ENCODE results near the gene ITPRID1. TPM values are rescaled to one million over a fixed set of nuclear protein-coding genes. Genes with fewer than 3 reads are reported as not detected.

Gene ITPRID1
- total and polyA plus RNA-seq, 2 of the 8 experiments (the other 6 are each of a cell fraction or from before 2014, with no cell fraction given): 0.09 to 0.47 TPM

DNA sequence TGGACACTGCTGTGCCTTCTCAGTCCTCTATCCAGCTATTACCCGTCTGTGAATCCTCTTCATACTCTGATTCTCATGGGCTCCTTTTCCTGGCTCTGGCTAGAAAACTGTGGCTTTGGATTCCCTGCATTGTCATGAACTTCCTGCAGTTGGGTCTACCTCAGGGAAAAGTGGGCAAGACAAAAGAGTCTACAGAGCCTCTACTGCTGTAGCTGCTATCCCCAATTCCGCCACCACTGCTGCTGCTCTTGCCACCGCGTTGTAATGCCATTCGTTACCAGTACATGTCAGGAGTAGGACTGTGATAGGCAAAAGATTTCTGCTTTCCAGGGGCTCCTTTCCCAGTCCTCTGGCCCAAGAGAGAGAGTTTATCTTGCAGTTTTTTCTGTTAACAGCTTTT lies 149.2 kb downstream of the ITPRID1 start:
- Histone ChIP-seq H3K56ac (replicated peaks; ENCODE audit: insufficient read length, low read depth, low read length) (no peak overlapping the region), H3K9me3 (ENCODE audit: insufficient read depth in 2 of 2, low read depth in 1 of 2, low read length in 1 of 2) (no peaks in the 10 kb centered on the region), H3K14ac (ENCODE audit: insufficient read length) (no peak overlapping the region), H2BK12ac (ENCODE audit: low read depth, low read length) (no peak overlapping the region), H2BK5ac (ENCODE audit: low read depth, low read length) (no peak overlapping the region), H3K27ac (ENCODE audit: low read depth, low read length) (no peak overlapping the region), H3K9ac (replicated peaks in 1 of 4; ENCODE audit: extremely low read depth in 1 of 4, low read depth in 3 of 4, low read length in 3 of 4) (no peak overlapping the region), H2BK20ac (ENCODE audit: low read length) (peak overlapping the region; percentile 53; the same call in 1 of the 2 replicates), H3K79me2 (ENCODE audit: control insufficient read depth in 1 of 2, insufficient read depth in 2 of 2, low read length in 2 of 2) (no peaks in the 10 kb centered on the region), H4K8ac (ENCODE audit: extremely low read depth, insufficient read depth, low read length) (no peak overlapping the region), H3K4me3 (ENCODE audit: extremely low read depth in 1 of 4, insufficient read depth in 2 of 4, low read depth in 3 of 4, low read length in 4 of 4) (no peak overlapping the region), H4K5ac (ENCODE audit: insufficient read length, low read depth, low read length) (no peak overlapping the region), H2BK15ac (ENCODE audit: low read length) (no peak overlapping the region), H3K27me3 (replicated peaks in 1 of 4; ENCODE audit: control insufficient read depth in 3 of 4, extremely low read depth in 1 of 4, insufficient read depth in 3 of 4, low read length in 3 of 4) (no peaks in the 10 kb centered on the region), H4K91ac (replicated peaks; ENCODE audit: insufficient read length, low read length) (no peak overlapping the region), H3K23me2 (ENCODE audit: low read depth, low read length) (no peaks in the 10 kb centered on the region), H2AFZ (ENCODE audit: low read length) (no peak overlapping the region), H2AK5ac (ENCODE audit: low read depth, low read length) (no peak overlapping the region), H3K4ac (replicated peaks; ENCODE audit: insufficient read length, low read depth, low read length) (no peak overlapping the region), H3K36me3 (ENCODE audit: control insufficient read depth in 2 of 4, insufficient read depth in 4 of 4, low read length in 3 of 4) (no peaks in the 10 kb centered on the region), H3K79me1 (ENCODE audit: low read depth, low read length) (no peaks in the 10 kb centered on the region), H3K4me2 (ENCODE audit: insufficient read depth in 1 of 2, low read depth in 2 of 2, low read length in 2 of 2) (no peak overlapping the region), H2BK120ac (replicated peaks; ENCODE audit: low read depth, low read length) (no peak overlapping the region), H4K20me1 (replicated peaks in 1 of 2; ENCODE audit: control insufficient read depth in 1 of 2, insufficient read depth in 2 of 2, low read length in 2 of 2) (no peaks in the 10 kb centered on the region), H3K4me1 (replicated peaks in 1 of 4; ENCODE audit: control insufficient read depth in 3 of 4, insufficient read depth in 4 of 4, low read length in 3 of 4) (peaks cover 0 to 4% (median 3%) of the 10 kb centered on the region in 4 experiments; a peak in 2 of 7 replicates), H3K23ac (ENCODE audit: insufficient read length) (no peak overlapping the region), H3K18ac (ENCODE audit: extremely low read depth, low read length) (no peak overlapping the region)
- peak; percentile 87 for FAIRE-seq
- CTCF ChIA-PET (ENCODE audit: partially characterized antibody): interaction anchor here (0.8 to 3.2 kb wide), 18 partner anchors 8 to 294 kb away, joined by 3 to 13 read pairs (median 4); partner anchors contain the start of gene PPP1R17
- POLR2A ChIA-PET (ENCODE audit: partially characterized antibody): interaction anchor here (0.7 kb wide), 1 partner anchor 8 kb away, joined by 3 read pairs; no protein-coding TSS in a partner anchor
- WGBS, 2 experiments (ENCODE audit: extremely low coverage in 1 of 2, insufficient coverage in 1 of 2, insufficient read length in 1 of 2, insufficient replicate concordance in 2 of 2, low coverage in 1 of 2, low lambda C conversion rate in 2 of 2, missing lambda C conversion rate in 1 of 2): 52% methylated on average over 5 of the region's 5 CpGs; no CpG with 5 or more reads in 1 of the 2 experiments
- DNase-seq (ENCODE audit: low read depth in 1 of 2, low spot score in 2 of 2): peak in 1 of 2 experiments; percentile 54
- TF ChIP-seq SP4 (IDR thresholded peaks at IDR 0.05; ENCODE audit: low read length): no peak
- no peak for TF ChIP-seq EZH2 (IDR thresholded peaks at IDR 0.05; ENCODE audit: low read depth, low read length, severe bottlenecking)
- TF ChIP-seq TCF12 (IDR thresholded peaks at IDR 0.05; ENCODE audit: low read depth, low read length): 0 out of 2 replicates have a peak, but pooled peaks have one; percentile 22
- TF ChIP-seq, protein P1, sequence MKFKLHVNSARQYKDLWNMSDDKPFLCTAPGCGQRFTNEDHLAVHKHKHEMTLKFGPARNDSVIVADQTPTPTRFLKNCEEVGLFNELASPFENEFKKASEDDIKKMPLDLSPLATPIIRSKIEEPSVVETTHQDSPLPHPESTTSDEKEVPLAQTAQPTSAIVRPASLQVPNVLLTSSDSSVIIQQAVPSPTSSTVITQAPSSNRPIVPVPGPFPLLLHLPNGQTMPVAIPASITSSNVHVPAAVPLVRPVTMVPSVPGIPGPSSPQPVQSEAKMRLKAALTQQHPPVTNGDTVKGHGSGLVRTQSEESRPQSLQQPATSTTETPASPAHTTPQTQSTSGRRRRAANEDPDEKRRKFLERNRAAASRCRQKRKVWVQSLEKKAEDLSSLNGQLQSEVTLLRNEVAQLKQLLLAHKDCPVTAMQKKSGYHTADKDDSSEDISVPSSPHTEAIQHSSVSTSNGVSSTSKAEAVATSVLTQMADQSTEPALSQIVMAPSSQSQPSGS (IDR thresholded peaks at IDR 0.05; ENCODE audit: low read length): no peak
- no peak for TF ChIP-seq KDM4A (IDR thresholded peaks at IDR 0.05; ENCODE audit: low read depth, low read length, severe bottlenecking)
- TF ChIP-seq POU5F1 (IDR thresholded peaks at IDR 0.05; ENCODE audit: low read depth, low read length): no peak
- no peak for TF ChIP-seq RXRA (IDR thresholded peaks at IDR 0.05; ENCODE audit: insufficient read depth, low read depth, low read length)
- TF ChIP-seq RAD21 (IDR thresholded peaks at IDR 0.05 in 1 of 2, conservative IDR thresholded peaks at IDR 0.05 in 1 of 2; ENCODE audit: low read depth in 2 of 2, low read length in 2 of 2): peak; percentile 41 to 66; a peak in 3 of 4 replicates
- no peak for TF ChIP-seq BRCA1 (IDR thresholded peaks at IDR 0.05; ENCODE audit: low read depth, low read length)
- TF ChIP-seq, protein P2, sequence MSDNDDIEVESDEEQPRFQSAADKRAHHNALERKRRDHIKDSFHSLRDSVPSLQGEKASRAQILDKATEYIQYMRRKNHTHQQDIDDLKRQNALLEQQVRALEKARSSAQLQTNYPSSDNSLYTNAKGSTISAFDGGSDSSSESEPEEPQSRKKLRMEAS (IDR thresholded peaks at IDR 0.05): 0 out of 2 replicates have a peak, but pooled peaks have one; percentile 10
- TF ChIP-seq YY1 (IDR thresholded peaks at IDR 0.05; ENCODE audit: low read depth, low read length): peak; percentile 49; the same call in 1 of the 2 replicates
